Neural cell (in vitro differentiated cells): ENCODE measurements around the gene AFF2. TPM values are rescaled to one million over a fixed set of nuclear protein-coding genes. Genes with fewer than 3 reads are reported as not detected.

Experiments used
- H2AFZ ChIP-seq: fragments of 200-600, 300-800 bp; sonication (generic), shearing (Covaris generic); 2 replicates; pipeline ENCODE4 v1.6.0; 2014; ENCODE audit warnings: low read depth, mild to moderate bottlenecking, antibody characterized with exemption, low read length, moderate library complexity
- H3F3A ChIP-seq: fragments of 200-600 bp; shearing (Covaris generic); 2 replicates; pipeline ENCODE4 v1.6.1; 2016; ENCODE audit warnings: mild to moderate bottlenecking, moderate library complexity, mixed read lengths, antibody characterized with exemption, low read length; ENCODE audit not compliant: insufficient read depth, poor library complexity, severe bottlenecking
- H3K27ac ChIP-seq: fragments of 200-600, 300-800 bp; sonication (generic), shearing (Covaris generic); 2 replicates; pipeline ENCODE4 v1.5.1; 2014; ENCODE audit warnings: mild to moderate bottlenecking, low read length, moderate library complexity
- H3K27me3 ChIP-seq: fragments of 300-800, 200-600 bp; sonication (generic), shearing (Covaris generic); 2 replicates; pipeline ENCODE4 v1.6.0; 2014; ENCODE audit warnings: mild to moderate bottlenecking, low read depth, low read length, moderate library complexity; ENCODE audit not compliant: insufficient read depth
- H3K36me3 ChIP-seq: fragments of 300-800, 200-600 bp; sonication (generic), shearing (Covaris generic); 2 replicates; pipeline ENCODE4 v1.5.1; 2014; ENCODE audit warnings: mild to moderate bottlenecking, antibody characterized with exemption, low read length, moderate library complexity; ENCODE audit not compliant: insufficient read depth
- H3K4me2 ChIP-seq: fragments of 300-800, 200-600 bp; sonication (generic), shearing (Covaris generic); 2 replicates; pipeline ENCODE4 v1.6.0; 2014; ENCODE audit warnings: mild to moderate bottlenecking, low read length
- H3K4me3 ChIP-seq: fragments of 300-800, 200-600 bp; sonication (generic), shearing (Covaris generic); 2 replicates; pipeline ENCODE4 v1.5.1; 2014; ENCODE audit warnings: mild to moderate bottlenecking, low read length, moderate library complexity
- H3K79me2 ChIP-seq: fragments of 200-600 bp; shearing (Covaris generic); replicated peaks from 2 replicates; pipeline ENCODE4 v1.6.0; 2014; ENCODE audit warnings: mild to moderate bottlenecking, low read length, moderate library complexity; ENCODE audit not compliant: insufficient read depth
- H3K9ac ChIP-seq: fragments of 300-800, 200-600 bp; sonication (generic), shearing (Covaris generic); 2 replicates; pipeline ENCODE4 v1.6.1; 2016; ENCODE audit warnings: mild to moderate bottlenecking, low read length, mixed read lengths
- H3K9me2 ChIP-seq: fragments of 200-600 bp; shearing (Covaris generic); 2 replicates; pipeline ENCODE4 v1.6.1; 2016; ENCODE audit warnings: mild to moderate bottlenecking, low read length, mixed read lengths; ENCODE audit not compliant: insufficient read depth
- H3K9me3 ChIP-seq: fragments of 200-600, 300-800 bp; sonication (generic), shearing (Covaris generic); 2 replicates; pipeline ENCODE4 v1.6.1; 2016; ENCODE audit warnings: mild to moderate bottlenecking, mixed run types, low read length, moderate library complexity, mixed read lengths
- H4K20me1 ChIP-seq: fragments of 200-600 bp; shearing (Covaris generic); 2 replicates; pipeline ENCODE4 v1.6.1; 2016; ENCODE audit warnings: mild to moderate bottlenecking, mixed run types; ENCODE audit not compliant: insufficient read depth
- CTCF ChIP-seq: fragments of 450-650 bp; IDR thresholded peaks from 2 replicates; pipeline ENCODE4 v1.5.1; 2014; ENCODE audit warnings: antibody characterized with exemption, mild to moderate bottlenecking, moderate library complexity; ENCODE audit not compliant: poor library complexity, severe bottlenecking
- EP300 ChIP-seq: fragments of 450-650 bp; conservative IDR thresholded peaks from 2 replicates; pipeline ENCODE4 v1.6.1; 2014; ENCODE audit warnings: antibody characterized with exemption, mild to moderate bottlenecking, moderate library complexity; ENCODE audit not compliant: poor library complexity, severe bottlenecking
- EZH2 ChIP-seq: fragments of 200-600, 300-800 bp; shearing (Covaris generic), sonication (generic); IDR thresholded peaks from 2 replicates; pipeline ENCODE4 v1.6.1; 2014; ENCODE audit warnings: antibody characterized with exemption, low read length, borderline replicate concordance, mild to moderate bottlenecking; ENCODE audit not compliant: insufficient read depth, poor library complexity, severe bottlenecking
- MXI1 ChIP-seq: fragments of 450-650 bp; conservative IDR thresholded peaks from 2 replicates; pipeline ENCODE4 v1.6.1; 2014; ENCODE audit warnings: antibody characterized with exemption, mild to moderate bottlenecking; ENCODE audit not compliant: poor library complexity, severe bottlenecking
- POLR2AphosphoS5 ChIP-seq: IDR thresholded peaks from 2 replicates; pipeline ENCODE4 v1.6.1; 2012
- RAD21 ChIP-seq: fragments of 450-650 bp; conservative IDR thresholded peaks from 2 replicates; pipeline ENCODE4 v1.6.1; 2014; ENCODE audit warnings: antibody characterized with exemption, mild to moderate bottlenecking, moderate library complexity
- REST ChIP-seq: IDR thresholded peaks from 2 replicates; pipeline ENCODE4 v1.6.1; 2012; ENCODE audit warnings: borderline replicate concordance
- SMC3 ChIP-seq: fragments of 450-650 bp; conservative IDR thresholded peaks from 2 replicates; pipeline ENCODE4 v1.6.1; 2014; ENCODE audit warnings: antibody characterized with exemption, mild to moderate bottlenecking, moderate library complexity; ENCODE audit not compliant: poor library complexity
- TAF1 ChIP-seq: IDR thresholded peaks from 2 replicates; pipeline ENCODE4 v1.6.1; 2012; ENCODE audit warnings: low read depth
- polyA plus RNA-seq: library from polyadenylated mRNA; depleted of rRNA; stranded (reverse); fragments of >200 nt; gene quantifications from 2 replicates; pipeline ENCODE4 v1.2.3, GENCODE V29; 2014

Gene AFF2
- polyA plus RNA-seq, 1 donor from 2014 or later, result 10.5 TPM

GRCh38 chrX:148620023-148620422 lies 119.6 kb downstream of the AFF2 start:
- H3F3A ChIP-seq, result no peaks in the 10 kb centered on the region
- no peak overlapping the region for H3K27ac ChIP-seq
- H3K27me3 ChIP-seq, result no peaks in the 10 kb centered on the region
- H3K4me3 ChIP-seq, result no peak overlapping the region
- H2AFZ ChIP-seq, result no peak overlapping the region
- H3K9me2 ChIP-seq, result no peaks in the 10 kb centered on the region
- H3K36me3 ChIP-seq, result no peaks in the 10 kb centered on the region
- TF ChIP-seq SMC3, result no peak
- H3K79me2 ChIP-seq, result no peaks in the 10 kb centered on the region
- no peaks in the 10 kb centered on the region for H3K9me3 ChIP-seq
- H4K20me1 ChIP-seq, result no peaks in the 10 kb centered on the region
- no peak overlapping the region for H3K9ac ChIP-seq
- H3K4me2 ChIP-seq, result no peak overlapping the region

- no peaks in the 10 kb centered on the region for H3K9me2 ChIP-seq
- H2AFZ ChIP-seq, result no peak overlapping the region
- H3K27me3 ChIP-seq, result no peaks in the 10 kb centered on the region
- H3K79me2 ChIP-seq, result no peaks in the 10 kb centered on the region
- H3K4me2 ChIP-seq, result no peak overlapping the region
- no peak overlapping the region for H3K4me3 ChIP-seq
- TF ChIP-seq SMC3 (no peak), REST (no peak), RAD21 (no peak), TAF1 (no peak), POLR2AphosphoS5 (no peak), EZH2 (no peak), CTCF (no peak), MXI1 (no peak)
- H3K9ac ChIP-seq, result no peak overlapping the region
- H3K27ac ChIP-seq, result no peak overlapping the region
- H4K20me1 ChIP-seq, result no peaks in the 10 kb centered on the region
- H3F3A ChIP-seq, result no peaks in the 10 kb centered on the region
- no peaks in the 10 kb centered on the region for H3K36me3 ChIP-seq
- H3K9me3 ChIP-seq, result no peaks in the 10 kb centered on the region
Observed at GRCh38 chrX:148624951-148625474, 124.6 kb downstream of the AFF2 start.

- no peaks in the 10 kb centered on the region for H3K79me2 ChIP-seq
- H3K4me2 ChIP-seq, result no peak overlapping the region
- no peaks in the 10 kb centered on the region for H3K27me3 ChIP-seq
- H3K4me3 ChIP-seq, result no peak overlapping the region
- no peak overlapping the region for H2AFZ ChIP-seq
- H3K9me3 ChIP-seq, result no peaks in the 10 kb centered on the region
- no peak overlapping the region for H3K27ac ChIP-seq
- no peaks in the 10 kb centered on the region for H3F3A ChIP-seq
- H3K9me2 ChIP-seq, result no peaks in the 10 kb centered on the region
- no peak overlapping the region for H3K9ac ChIP-seq
- TF ChIP-seq SMC3, result no peak
- TF ChIP-seq REST, result no peak
- TF ChIP-seq EP300, result peak; percentile 33
- H3K36me3 ChIP-seq, result no peaks in the 10 kb centered on the region
- H4K20me1 ChIP-seq, result no peaks in the 10 kb centered on the region
Observed at GRCh38 chrX:148628621-148629020, 128.2 kb downstream of the AFF2 start.
